HG03280 (cell line): ENCODE results near the gene TK1.
"Not testable (repeated sequence)": the region's sequence is repeated elsewhere in the genome, so short reads cannot be mapped to it uniquely, and the experiment has no call there.

ENCODE experiments used
- ATAC-seq: cut with Tn5 transposase; IDR thresholded peaks from one replicate; pipeline ENCODE4 v1.9.1; 2021; ENCODE audit warnings: mild to moderate bottlenecking, moderate library complexity; ENCODE audit not compliant: unreplicated experiment

Gene TK1

DNA sequence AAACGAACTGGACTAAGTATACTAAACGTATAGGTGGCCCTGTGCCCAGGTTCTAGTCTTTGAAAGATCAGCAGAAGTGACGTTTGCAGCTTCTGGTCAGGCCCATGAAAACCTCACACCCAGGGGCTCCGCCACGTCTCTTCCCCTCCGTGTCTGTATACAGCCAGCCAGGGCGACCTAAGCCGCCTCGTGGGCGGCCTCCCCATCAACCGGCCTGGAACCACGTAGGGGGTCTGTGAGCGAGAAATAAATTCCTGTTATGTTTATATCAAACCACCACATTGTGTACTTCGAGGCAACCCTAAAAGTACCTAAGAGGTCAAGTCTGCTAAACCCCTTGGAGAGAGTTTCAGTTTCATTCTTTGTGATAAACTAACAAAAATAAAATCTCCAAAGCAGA, 6.8 kb downstream of the TK1 start:
- no peak for ATAC-seq

DNA sequence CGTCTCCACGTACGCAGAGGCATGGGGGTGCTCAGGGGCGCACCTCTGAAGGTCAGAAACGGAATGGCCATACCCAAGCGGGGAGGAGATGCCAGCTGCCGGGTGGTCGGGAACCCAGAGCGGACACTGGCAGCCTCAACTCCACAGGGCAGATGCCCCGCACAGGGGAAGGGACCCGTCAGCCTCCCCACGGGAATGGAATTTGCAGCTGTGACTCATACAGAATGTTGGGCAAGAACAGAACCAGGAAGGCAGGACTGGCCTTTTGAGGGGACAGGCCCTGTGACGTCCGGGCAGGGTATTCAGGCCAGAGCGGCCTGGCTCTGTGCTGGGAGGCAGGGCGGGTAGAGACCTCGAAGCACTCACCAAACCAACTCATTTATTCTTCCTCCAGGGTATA, 7.5 kb downstream of the TK1 start:
- ATAC-seq: no peak

DNA sequence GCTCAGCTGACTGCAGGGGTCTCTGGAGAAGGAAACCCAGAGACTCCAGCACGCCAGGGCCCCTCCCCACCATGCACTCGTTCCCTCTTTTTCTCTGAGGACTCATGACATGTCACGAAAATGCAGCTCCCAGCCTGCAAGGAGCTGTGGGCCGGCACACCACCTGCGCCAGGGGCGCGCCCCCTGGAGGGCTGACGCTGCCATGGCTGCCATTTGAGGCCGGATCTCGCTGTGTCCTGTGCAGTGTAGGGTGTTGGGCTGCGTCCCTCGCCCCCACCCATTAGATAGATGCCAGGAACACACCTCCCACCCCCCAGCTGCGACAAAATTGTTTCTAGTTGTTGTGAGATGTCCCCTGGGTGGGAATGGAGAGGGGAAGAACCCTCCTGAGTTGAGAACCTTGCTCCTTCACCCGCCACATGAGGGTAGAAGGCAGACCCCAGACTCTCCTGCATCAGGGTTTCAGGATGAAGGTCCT, 10.3 kb downstream of the TK1 start:
- no peak for ATAC-seq

DNA sequence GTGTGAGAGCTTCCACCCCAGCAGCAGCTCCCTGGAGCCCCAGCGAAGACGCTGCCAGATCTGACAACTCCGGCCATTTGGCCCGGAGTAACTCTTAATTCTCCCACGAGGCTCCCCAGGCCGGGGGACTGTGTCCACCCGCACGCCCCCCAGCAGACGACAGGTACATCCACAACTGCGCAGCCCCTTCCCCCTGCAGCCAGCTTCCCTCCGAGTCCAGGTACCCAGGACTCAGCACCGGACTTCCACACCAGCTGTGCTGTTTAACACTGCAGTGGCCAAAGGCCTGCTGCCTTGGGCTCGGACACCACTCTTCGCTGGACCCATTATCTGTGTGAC, 11.2 kb downstream of the TK1 start:
- no peak for ATAC-seq

DNA sequence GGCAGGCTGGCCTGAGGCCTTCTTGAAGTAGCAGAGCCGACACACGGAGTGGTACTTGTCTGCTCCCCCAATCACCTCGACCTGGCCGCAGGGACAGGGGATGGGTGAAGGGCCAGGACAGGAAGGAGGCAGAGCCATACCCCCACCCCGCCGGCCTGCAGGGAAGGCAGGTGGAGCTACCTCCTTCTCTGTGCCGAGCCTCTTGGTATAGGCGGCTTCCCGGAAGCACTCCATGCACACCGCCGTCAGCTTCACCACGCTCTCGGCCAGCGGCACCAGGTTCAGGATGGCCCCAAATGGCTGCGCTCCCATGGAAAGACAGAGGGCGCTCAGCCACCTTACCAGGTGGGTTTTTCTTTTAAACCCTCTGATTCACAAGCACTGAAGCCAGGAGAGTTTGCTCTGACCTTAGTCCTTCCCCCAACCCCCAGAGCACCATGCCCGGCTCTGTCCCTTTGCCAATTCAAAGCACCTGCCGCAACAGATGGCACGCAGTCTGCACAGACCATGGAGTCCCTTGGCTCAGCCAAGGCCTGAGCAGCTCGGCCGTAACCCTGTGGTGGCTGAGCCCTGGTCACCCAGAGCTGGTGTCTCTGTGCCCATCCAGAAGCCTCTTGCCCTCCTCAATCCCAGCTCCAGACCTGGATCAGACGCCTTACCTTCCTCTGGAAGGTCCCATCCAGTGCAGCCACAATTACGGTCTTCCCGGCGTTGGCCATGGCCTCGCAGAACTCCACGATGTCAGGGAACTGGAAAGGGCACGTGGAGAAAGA, 11.8 kb downstream of the TK1 start:
- ATAC-seq: no peak

DNA sequence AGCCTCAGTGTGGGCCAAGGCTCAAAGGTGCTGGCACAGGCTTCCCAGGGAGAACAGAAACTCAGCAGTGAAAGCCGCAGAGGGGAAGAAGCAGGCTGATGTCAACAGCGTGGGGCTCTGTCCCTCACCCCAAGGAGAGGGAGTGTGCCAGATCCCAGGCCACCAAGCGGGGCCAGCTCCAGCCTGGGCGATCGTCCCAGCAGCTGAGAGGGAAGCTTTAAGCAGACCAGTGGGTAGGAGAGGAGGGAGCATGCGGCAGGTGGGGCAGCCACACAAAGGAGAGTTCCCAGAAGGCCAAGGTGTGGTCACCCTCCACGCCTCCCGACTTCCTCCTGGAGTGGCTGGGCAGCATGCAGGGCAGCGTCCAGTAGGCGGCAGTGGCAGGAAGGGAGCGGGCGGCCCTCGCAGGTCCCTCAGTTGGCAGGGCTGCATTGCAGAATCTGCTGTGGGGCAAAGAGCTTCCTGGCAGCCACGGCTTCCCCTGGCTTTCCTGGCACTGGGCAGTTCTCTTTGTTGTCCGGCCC, 12.4 kb downstream of the TK1 start:
- ATAC-seq: no peak

DNA sequence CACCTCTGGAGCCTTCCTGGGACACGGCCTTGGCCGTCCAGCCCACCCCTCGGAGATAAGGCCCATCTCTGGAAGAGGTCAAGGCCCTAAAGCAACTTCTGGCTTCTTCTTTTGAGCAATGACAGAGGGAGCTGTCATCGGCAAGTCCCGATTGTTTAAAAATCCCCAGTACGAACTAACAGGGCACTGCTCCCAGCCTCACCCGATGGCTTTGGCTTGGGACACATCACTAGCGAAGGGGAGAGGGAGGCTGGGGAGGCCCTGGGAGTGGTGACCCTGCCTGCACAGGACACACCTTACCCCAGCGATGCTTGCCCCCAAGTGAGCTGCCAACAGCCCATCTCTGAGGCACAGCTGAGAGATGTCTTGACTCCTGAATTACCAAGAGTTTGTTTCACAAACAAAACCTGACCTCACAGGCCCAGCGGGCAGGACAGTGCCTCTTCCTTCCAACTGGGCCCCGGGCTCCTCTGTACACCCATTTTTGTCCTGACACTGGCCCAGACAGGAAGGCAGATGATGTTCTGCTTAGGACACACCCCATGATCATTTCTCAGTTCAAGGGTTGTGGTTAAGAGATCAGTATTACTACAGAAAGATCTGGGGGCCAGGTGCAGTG, 13.6 kb downstream of the TK1 start:
- ATAC-seq: peak; percentile 43

DNA sequence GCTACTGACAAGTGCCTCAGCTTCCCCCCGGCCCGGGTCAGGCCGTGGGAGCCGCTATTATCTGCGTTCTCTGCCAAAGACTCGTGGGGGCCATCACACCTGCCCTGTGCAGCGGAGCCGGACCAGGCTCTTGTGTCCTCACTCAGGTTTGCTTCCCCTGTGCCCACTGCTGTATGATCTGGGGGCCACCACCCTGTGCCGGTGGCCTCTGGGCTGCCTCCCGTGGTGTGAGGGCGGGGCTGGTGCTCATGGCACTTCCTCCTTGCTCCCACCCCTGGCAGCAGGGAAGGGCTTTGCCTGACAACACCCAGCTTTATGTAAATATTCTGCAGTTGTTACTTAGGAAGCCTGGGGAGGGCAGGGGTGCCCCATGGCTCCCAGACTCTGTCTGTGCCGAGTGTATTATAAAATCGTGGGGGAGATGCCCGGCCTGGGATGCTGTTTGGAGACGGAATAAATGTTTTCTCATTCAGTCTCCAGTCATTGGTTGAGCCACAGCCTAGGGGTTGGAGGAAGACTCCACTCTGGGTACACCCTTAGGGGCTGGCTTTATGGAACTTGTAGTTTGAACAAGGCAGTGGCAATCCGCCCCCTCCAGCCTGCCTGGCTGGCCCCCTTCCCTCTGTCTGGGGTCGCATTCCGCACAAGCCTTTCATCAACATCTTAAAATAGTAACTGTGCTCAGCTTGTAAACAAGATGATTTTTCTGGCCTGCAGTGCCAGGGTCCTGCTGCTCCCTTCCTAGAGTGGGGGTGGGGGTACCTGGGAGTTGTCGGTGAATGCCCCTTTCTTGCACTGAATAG, 14.4 kb downstream of the TK1 start:
- ATAC-seq: no peak

DNA sequence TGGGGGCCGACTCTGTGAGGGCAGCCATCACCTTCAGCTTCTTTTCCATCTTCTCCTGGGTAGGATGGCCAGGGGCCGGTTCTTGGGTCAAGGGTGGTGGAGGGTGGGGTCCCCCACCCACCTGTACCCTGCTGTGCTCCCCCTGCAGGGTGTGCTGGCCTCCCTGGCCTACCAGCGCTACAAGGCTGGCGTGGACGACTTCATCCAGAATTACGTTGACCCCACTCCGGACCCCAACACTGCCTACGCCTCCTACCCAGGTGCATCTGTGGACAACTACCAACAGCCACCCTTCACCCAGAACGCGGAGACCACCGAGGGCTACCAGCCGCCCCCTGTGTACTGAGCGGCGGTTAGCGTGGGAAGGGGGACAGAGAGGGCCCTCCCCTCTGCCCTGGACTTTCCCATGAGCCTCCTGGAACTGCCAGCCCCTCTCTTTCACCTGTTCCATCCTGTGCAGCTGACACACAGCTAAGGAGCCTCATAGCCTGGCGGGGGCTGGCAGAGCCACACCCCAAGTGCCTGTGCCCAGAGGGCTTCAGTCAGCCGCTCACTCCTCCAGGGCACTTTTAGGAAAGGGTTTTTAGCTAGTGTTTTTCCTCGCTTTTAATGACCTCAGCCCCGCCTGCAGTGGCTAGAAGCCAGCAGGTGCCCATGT, 15.1 kb downstream of the TK1 start:
- ATAC-seq: not testable (repeated sequence)

DNA sequence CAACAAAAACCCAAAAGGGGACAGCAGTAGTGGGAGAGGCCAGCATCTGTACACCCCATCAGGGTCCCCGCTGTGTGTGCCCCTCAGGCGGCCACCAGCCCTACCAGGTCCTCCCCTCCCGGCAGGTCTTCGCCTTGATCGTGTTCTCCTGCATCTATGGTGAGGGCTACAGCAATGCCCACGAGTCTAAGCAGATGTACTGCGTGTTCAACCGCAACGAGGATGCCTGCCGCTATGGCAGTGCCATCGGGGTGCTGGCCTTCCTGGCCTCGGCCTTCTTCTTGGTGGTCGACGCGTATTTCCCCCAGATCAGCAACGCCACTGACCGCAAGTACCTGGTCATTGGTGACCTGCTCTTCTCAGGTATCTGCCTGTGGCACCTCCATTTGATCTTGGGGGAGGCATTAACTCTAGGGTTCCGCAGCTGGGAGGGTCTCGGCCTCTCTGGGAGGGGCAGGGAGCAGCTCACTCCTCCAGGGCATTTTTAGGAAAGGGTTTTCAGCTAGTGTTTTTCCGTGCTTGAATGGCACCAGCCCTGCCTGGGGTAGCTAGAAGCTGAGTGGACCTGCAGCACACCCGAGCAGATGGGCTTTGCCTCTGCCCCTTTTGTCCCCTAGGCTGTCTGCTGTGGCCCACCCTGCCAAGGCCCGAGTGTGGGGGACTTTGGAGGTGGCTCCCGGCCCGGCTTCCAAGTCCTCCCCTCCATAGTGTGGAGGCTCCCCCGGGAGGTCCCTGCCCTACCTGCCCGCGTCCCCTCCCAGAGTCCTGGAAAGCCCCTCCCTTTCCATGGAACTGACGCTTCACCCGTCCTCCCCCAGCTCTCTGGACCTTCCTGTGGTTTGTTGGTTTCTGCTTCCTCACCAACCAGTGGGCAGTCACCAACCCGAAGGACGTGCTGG, 15.9 kb downstream of the TK1 start:
- ATAC-seq: no peak

DNA sequence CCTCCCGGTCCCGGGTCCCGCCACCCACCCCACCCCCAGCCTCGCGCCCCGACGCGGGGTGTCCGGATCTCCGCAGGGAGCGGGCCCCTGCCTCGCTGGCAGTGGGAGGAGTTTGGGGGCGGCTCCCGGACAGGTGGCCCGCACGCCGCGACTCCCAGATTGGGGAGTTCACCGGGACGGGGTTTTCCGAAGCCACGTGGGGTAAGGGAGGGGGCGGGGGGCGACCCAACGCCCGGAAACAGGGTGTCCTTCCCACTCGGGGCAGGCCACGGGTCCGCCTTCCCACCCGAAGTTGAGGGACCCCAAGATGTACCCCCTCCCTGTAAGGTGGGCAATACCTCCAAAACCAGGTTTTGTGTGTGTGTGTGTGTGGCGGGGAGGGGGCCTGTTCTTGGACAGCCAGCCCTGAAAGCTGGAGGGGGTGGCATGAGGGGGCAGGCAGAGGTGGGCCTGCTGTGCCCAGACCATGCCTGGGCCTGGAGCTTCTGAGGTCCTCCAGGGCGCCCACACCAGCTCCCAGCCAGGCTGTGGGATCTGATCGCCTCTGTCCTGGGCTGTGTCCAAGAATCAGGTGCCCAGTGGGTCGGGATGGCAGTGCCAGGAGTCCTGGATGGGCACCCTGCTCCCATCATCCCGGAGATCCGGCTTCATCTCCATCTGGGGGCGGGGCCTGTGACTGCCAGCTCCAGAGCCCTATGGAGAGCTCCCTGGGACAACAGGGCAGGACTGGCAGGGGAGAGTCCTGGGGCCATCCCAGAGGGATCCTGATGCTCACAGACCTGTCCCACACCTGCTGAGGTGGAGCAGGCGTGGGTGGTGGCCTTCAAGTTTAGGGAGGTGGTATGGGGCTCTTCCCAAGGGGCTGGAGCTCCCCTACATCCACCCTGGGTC, 17.7 kb downstream of the TK1 start:
- peak; percentile 15 for ATAC-seq

DNA sequence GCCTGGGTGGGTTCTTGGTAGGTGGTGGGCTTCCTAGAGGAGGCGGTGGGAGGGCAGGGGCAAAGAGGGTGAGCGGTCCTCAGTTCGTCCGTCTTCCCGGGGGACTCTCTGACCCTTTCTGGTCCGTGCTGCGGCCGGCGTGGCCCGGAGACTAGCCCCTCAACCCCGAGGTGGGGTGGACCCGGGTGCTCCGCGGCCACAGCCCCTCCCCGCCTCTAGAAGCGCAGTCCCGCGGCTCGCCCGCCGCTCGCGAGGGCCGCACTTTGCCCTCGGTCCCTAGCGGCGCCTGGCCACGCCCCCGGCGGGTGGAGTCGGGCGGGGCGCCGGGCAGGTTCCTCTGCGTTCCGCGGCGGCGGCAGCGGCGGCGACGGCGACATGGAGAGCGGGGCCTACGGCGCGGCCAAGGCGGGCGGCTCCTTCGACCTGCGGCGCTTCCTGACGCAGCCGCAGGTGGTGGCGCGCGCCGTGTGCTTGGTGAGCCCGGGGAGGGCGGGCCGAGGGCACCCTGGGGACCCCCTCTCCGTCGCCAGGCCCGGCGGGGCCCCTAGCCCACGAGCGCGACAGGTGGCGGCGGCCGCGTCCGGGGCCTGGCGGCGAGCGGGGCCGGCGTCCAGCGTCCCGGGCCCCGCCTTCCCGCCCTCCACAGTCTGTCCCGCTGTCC, 18.5 kb downstream of the TK1 start, which contains the start of gene SYNGR2:
Gene SYNGR2 (plus strand): TSS at position 340 of the 661 bp plus-strand sequence. CDS start 36 bp downstream, at position 376.
- peak; percentile 68 for ATAC-seq

DNA sequence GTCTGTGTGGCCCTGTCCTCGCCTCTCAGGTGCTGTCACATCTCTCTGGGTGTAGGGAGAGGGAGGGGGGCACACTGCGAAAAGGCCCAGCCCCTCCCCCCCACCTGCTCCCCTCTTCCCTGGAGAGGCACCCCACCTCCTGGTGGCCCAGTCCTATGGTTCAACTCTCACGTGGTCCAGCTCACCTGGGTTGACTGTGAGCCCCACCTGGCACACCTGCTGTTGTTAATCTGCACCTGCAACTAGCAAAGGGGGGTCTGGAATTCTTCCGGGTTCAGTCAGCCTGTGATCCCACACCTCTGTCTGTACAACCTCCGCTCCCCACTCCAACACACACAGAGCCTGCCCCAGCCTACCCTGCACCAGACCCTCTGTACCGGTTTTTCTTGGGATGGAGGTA, 20.4 kb downstream of the TK1 start:
- ATAC-seq: no peak

DNA sequence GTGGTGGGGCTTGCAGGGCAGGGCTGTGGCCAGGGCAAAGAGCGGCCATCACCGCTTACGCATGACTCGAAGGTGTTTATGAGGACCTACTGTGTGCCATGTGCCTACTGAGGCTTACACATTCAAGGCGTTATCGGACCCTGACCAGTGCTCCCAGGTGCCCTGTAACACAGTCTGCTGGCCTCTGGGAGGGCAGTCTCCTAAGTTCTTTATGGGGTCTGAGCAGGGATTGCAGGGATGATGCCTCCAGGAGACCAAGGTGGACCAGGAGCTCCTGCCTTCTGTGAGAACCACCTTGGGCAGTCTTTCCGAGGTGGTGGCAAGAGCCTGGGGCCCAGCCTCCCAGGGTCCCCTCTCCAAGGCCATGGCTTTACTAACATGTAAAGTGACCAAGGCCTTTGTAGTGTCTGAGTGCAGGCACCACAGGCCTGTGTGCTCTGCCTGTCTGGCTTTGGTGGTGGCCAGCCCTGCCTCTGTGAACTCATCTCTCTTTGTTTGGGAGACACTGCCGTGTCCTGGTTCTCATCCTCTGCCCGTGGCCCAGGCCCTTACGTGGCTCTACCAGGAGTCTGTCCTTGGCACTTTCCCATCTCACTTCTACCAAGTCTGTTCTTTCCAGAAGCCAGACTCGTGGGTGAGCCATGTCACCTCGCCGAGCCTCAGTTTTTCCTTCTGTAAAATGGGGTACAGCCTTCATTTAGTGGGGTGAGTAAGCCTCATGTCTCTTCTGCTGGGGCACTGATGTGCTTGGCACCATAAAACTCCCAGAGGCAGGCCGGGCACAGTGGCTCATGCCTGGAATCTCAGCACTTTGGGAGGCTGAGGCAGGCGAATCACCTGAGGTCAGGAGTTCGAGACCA, 21.9 kb downstream of the TK1 start:
- no peak for ATAC-seq

DNA sequence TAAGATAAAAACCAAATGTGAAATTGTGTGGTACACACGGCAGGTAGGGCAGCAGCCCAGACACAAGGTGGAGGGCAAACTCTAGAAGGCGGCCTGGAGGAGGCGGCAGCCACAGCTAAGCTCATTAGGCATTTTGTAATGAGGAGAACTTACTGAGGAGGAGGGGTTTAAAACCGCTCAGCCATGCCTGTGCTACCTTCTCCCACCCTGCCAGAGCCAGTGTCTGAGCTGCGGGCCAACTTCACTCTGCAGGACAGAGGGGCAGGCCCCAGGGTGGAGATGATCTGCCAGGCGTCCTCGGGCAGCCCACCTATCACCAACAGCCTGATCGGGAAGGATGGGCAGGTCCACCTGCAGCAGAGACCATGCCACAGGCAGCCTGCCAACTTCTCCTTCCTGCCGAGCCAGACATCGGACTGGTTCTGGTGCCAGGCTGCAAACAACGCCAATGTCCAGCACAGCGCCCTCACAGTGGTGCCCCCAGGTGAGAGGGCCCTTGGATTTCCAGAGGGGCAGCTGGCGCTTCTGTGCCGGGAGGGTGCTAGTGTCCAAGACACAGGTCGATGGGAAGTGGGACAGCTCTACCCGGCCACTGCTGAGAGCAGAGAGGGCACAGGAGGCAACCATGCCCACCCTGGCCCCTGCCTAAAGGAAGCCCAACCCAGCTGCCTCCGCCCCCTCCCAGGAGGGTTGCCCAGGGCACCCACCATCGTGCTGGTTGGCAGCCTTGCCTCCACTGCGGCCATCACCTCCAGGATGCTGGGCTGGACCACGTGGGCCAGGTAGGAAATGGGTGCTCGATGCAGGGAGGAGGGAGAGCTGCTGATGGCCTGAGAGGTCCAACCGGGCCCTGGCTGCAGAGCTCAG, 22.7 kb downstream of the TK1 start:
- ATAC-seq: no peak

DNA sequence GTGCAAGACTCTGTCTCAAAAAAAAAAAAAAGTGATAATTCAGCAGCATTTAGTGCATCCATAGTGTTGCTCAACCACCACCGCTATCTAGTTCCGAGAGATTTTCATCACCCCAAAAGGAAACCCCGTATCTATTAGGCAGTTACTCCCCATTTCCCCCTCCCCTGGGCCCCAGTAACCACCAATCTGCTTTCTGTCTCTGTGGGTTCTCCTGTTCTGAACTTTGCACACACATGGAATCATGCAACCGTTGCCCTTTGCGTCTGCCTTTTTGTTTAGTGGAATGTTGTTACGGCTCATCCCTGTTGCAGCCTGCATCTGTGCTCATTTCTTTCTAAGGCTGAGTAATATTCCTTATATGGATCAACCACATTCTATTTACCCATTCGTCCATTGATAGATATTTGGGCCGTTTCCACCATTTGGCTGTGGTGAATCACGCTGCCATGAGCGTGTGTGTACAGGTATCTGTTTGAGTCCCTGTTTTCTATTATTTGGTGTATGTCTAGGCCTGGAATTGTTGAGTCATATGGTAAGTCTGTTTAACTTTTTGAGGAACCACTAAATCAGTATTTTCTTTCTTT, 27.2 kb downstream of the TK1 start:
- ATAC-seq: peak; percentile 40
